NCI-H2196 treated with DMSO at 0.1 percent for 48 hours (cell line): ENCODE data around the gene TAS2R60.

Source experiments
- DNase-seq: peaks from one replicate; lab custom pipeline; 2025; ENCODE audit not compliant: unreplicated experiment; lab: John Stamatoyannopoulos, UW

Gene TAS2R60

DNA sequence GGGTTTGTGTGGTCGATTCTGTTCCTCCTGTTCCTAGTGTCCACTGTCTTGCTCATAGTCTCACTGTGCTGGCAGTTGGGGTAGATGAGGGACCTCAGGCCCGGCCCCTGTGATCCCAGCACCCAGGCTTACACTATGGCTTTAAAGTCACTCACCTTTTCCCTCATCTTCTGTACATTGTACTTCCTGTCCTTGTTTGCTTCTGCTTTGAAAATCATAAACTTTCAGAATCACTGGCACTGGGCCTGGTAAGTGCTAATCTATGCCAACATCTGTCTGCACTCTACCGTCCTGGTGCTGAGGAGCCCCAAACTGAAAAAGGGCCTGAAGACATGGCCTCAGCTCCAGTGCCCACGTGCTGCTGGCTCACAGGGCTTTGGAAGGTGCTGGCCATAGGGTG, 5.7 kb upstream of the TAS2R60 start:
- DNase-seq, result no peak

DNA sequence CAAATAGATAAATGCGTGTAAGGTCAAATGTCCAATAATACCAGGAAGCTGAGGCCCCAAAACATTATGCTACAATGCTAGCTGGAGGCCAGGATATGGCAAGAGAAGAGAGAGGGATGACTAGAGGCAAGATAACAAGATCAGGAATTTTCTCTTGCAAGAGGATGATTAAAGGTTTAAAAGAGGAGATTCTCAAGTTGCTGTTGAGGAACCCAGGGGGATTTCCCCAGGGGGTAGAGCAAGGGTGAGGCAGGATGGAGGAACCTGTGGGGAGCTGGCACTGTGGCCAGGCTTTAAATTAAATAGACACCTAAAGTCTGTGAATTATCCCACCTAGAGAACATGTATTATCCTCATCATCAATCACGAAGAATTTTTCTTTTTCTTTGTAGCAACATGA, 3.4 kb upstream of the TAS2R60 start:
- DNase-seq, result no peak

DNA sequence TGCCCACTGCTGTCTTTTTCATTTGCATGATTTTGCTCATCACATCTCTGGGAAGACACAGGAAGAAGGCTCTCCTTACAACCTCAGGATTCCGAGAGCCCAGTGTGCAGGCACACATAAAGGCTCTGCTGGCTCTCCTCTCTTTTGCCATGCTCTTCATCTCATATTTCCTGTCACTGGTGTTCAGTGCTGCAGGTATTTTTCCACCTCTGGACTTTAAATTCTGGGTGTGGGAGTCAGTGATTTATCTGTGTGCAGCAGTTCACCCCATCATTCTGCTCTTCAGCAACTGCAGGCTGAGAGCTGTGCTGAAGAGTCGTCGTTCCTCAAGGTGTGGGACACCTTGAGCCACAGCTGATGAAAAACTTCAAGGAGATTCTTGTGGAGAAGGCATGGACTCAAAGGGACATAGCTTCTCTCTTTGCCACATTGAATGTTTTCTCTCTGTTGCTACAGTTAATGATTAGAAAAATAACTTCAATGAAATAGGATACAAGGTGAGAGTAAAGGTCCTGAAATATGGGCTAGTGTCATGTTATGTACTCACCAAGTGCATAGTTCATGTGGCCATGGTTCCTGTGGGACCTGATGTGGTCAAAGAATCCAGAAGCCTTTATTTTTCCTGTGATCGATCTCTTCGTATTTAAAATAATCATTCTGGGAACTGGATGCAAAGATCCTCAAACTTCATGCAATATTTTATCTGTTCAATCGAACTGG, 970 bp downstream of the TAS2R60 start:
- no peak for DNase-seq

DNA sequence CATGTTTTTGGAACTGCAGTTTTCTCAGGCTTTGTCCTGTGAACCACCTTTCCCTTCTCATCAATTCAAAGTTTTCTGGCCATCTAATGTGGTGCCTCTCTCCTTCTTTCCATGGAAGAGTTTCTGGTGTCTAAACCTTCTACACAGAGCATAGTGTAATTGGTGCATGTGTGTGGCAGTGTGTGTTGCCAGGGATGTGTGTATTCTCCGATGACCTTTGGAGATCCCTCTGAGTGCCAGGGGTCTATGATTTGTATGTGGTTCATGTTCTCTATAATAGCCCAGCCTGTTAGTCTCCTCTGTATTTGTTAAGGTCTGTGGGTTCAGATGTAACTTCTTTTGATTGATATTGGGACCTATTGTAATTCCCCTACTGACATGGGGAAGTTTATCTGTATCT, 1.5 kb downstream of the TAS2R60 start:
- no peak for DNase-seq

DNA sequence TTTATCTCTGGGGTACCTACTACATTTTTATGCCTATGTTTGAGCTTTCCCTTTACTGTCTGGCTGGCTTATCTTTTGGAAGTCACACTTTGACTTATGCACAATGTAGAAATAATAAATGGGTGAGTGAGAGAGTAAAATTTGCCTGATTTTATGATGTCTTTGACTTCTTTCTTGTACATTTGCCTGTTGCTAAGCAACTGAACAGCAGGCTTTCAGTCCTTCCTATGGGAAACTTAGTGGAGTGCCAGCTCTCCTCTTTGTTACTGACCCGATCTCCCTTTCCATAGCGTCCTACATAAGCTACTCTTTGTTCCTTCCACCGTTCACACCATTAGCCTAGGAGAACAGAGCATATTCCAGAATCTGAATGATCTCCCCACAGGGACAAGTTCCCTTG, 4.2 kb downstream of the TAS2R60 start:
- DNase-seq, result no peak

DNA sequence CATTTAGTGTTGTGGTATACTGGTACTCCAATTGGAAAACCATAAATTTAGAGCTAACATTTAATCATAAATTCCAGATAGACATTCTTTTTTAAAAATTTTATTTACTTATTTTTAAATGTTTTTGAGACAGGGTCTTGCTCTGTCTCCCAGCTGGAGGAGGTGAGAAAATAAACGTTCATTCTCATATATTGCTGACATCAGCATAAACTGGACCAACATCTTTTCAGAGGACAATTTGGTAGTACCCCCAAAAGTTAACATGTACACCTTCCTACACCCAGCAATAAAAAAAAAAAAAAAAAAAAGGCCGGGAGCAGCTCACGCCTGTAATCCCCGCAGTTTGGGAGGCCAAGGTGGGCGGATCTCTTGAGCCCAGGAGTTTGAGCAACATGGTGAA, 5.2 kb downstream of the TAS2R60 start:
- DNase-seq, result no peak

DNA sequence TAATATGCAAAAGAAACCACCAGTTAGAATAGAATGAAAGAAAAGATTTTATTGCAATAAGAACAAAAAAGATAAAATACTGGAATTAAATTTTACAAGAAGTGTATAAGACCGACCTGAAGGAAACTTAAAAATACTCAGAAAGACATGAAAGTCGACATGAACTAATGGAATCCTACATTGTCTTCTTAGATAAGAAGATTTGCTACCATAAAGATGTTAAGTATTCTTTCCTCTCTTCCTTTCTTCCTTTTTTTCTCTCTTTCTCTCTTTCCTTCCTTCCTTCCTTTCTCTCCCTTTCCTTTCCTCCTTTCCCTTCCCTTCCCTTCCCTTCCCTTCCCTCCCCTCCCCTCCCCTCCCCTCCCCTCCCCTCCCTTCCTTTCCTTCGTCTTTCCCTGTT, 6.5 kb downstream of the TAS2R60 start:
- DNase-seq, result no peak

DNA sequence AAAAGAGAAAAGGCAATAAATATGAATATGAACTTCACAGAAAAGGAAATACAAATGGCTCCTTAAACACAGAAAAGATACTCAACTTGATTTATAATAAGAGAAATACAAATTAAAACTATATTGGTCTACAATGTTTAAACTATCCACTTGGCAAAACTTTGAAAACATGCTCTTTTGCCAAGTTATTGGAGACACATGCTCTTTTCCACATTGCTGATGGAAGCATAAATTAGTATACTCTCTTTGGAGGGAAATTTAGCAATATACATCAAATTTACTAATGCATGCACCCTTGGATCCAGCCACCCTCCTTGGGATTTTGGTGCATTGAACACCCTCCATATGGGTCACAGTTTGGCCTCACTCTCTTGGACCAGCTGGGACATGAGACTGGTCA, 7.9 kb downstream of the TAS2R60 start:
- DNase-seq, result no peak

DNA sequence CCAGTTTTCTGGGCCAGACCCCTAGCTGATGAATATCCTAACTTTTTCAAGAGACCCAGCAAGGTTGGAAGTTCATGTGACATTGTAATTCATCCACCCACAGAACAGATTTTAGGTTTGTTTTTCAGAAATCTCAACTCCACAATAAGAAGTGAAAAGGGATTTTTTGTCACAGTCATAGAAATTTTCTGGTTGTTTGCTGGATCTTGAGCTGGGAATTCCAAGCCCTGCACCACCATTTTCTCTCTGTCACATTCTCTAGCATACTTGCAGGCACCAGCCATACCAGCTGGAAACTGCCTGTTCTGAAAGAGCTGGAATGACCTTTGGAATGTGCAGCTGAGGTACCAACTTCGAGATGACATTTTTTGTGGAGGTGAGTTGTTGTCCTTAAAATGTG, 8.5 kb downstream of the TAS2R60 start:
- no peak for DNase-seq

DNA sequence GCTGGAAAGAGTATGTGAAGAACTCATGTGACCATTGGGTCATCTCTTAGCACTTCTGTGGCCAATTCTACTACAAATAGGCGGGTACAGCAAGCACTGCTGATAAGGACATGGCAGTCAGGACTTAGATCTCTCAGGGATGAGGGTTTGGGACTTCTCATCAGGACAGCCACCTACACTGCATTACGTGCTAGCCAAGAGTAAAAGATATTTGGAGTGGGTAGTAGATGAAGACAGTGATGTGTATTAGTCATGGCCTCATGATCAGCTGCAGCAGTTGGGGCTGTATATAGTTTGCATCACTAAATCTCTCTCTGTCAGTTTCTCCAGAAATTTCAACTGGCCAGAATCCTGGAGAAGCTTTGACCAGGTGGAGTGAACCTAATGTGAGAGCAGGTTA, 9.2 kb downstream of the TAS2R60 start:
- no peak for DNase-seq

DNA sequence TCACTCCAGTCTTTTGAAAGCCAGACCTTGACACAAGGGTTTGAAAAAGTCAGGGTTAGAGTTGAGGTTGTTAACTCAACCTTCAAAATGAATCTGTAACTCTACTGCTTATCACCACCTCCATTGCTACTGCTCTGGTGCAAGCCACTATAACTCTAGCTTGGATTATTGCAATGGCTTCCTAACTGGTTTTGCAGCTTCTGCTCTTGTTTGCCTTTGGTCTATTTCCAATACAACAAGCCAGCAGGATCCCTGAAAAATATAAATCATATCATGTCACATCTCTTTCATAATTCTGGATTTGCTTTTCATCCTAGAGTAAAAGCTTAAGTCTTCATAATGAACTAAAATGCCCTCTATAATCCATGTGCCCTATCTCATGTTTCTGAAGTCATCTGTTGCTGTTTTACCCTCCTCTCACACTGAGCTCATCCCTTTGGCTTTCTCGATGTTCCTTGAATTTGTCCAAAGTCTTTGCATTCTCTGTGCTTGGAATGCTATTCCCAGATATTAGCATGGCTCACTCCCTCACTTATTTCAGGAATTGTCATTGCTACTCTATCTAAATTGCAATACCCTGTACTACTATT, 10.9 kb downstream of the TAS2R60 start:
- DNase-seq, result no peak

DNA sequence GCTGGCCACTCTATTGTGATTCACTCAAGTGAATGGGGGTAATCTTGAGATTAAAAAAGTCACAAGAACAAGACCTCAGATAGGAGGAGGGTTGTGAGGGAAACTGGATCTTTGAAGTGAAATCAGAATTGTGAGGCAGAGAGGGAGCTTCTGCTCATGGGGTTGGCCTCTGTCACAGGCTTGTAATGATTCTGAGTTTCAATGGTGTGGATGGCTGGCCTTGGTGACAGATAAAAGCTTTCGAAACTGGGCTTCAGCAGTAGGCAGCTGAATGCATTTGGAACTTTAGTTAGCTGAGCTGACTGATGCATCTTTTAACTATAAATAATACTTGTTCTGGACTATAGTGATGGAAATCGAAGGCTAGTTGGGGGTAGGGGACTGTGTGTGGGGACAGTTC, 12.2 kb downstream of the TAS2R60 start:
- no peak for DNase-seq

DNA sequence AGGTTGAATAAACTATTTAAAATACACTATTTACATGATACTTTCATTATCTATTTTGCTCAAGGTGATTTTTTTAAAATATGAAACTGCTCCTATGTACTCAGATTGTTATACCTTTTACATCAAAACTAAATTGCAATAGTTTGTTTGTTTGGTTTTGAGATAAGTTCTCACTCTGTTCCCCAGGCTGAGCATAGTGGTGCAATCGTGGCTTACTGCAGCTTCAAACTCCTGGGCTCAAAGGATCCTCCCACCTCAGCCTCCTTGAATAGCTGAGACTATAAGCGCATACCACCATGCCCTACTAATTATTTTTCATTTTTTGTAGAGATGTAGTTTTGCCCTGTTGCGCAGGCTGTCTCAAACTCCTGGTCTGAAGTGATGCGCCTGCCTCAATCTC, 12.7 kb downstream of the TAS2R60 start:
- no peak for DNase-seq

DNA sequence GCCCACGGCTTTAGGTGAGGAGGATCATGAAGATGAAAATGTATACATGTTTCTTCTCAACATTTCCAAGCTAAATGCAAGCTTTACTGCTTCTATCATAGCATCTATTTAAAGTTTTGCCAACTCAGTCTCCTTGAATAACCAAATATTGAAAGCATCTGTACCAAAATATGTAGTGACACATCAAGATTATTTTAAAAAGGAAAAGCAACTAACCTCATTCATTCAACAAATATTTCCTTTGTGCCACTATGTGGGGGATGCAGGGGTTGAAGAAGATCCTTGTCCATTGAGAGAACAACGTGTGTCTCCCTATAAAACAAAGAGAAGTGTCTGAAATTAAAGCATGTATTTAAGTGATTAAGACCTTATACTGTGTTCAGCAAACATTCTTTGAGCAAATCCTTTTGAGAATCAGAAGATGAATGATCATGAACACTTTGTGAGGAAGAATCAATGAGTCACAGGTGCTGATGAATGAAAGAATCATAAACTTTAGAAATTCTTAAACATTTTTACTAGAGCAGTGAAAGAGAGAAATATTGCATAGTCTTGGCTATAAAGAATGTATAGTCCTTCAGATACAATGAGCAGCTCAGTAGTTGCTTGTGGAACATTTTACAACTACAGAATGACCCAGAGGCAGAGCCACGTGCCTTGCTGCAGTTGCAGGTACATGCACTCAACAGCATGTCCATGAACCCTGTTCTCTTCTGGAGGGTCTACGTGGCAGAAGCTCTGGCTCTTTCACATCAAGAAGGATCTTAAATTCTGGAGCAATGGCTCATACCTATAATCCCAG, 13.9 kb downstream of the TAS2R60 start:
- no peak for DNase-seq

DNA sequence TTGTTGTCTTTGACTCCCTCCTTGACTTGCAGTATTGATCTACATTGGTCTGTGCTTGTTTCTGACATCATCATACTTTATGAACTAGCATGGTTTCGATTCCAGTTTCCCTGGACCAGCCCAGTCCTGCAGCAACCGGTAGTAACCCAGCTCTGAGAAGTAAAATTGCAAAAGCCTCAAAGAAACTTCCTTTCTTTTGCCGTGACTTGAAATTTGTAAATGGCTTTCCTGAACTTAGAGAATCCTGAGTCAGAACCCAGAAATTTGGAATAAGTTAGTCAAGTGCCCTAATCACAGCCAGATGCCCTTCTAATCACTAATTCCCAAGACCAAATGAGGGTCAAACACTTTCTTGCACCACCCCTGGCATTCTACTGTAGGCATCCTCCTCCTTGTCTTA, 15.0 kb downstream of the TAS2R60 start:
- no peak for DNase-seq

DNA sequence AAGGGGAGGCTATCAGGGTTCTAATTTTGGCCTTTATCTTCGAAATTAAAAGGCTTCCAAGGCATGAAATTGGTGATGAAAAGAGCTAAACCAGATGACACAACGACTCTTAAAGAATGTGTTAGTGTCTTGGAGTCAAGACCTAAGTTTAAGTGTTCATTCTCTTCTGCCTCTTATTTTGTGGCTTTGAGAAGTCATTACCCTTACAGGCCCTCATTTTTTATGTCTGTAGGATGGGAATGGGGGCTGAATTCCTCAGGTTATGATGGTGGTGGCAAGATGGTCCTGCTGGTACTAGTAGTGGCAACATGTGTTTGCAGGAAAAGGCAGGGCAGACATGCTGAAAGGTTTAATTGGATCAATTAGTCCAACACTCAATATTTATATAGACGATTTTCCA, 15.4 kb downstream of the TAS2R60 start:
- no peak for DNase-seq

DNA sequence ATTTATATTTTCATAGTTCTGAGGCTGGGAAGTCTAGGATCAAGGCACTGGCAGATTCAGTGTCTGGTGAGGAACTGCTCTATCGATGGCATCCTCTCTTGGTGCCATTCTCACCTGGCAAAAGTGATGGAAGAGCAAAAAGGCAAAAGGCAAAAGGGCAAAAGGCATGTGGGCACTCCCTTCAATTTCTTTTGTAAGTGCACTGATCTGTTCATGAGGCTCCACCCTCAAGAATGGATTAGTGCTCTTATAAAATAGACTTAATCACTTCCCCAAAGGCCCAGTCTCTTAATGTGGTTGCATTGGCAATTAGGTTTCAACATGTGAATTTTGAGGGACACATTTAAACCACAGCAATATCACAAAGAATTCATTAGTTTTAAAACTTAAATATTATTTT, 16.1 kb downstream of the TAS2R60 start:
- no peak for DNase-seq

DNA sequence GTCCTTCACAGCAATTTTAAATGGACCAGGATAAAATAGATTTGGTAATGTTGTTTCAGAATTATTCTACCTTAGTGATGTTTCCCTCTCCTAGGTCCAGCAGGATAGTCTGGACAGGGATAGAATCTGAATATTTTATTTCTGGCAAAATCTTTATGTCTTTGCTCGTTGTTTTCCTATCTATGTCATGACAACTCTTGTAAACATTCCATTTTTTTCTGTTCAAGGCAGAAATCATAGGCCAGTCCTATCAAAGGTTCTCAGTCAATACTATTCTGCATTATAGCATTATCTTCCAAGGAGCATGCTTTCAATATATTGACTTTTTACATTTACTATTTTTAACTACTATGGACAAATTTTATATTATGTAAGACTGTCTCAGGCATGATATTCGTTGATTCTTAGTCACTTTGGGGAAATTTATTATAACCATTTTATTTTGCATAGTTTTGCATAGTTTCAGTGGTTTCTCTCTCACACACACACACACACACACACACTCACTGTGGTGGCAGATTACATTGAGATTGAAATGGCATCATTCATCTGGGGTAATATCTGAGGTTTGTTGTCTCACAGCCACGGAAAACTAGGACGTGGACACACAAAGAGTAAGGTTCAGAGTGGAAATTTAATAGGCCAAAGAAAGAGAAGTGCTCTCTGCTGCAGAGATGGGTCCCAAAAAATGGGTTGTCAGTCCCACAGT, 17.2 kb downstream of the TAS2R60 start:
- no peak for DNase-seq

DNA sequence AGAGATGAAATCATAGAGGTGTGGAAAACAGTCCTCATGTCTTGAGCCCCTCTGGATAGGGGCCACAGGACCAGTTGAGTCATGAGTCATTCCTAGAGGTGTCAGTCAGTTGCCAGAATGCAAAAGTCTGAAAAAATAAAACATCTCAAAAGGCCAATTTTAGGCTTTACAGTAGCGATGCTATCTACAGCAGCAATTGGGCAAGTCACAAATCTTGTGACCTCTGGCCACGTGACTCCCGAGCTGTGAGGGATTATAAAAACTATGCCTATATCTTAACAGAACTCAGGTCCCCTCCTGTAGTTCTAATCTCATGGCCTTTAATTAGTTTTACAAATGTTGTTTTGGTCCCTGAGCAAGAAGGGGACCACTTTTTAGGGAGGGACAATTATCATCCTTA, 18.8 kb downstream of the TAS2R60 start:
- no peak for DNase-seq

DNA sequence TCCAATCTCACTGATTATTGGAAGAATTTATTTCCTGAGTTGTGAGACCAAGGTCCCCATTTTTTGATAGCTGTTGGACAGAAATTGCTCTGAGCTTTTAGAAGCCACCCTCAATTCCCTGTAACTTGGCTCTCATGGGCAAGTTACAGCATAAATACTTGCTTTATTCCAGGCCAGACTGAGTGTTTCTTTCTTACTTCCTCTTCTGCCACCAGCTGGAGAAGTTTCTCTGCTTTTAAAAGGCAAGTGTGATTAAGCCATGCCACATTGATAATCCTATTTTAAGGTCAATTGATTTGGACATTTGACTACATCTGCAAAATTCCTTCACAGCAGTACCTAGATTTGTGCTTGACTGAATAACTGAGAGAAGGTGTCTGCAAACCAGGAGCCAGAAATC, 20.3 kb downstream of the TAS2R60 start:
- no peak for DNase-seq

DNA sequence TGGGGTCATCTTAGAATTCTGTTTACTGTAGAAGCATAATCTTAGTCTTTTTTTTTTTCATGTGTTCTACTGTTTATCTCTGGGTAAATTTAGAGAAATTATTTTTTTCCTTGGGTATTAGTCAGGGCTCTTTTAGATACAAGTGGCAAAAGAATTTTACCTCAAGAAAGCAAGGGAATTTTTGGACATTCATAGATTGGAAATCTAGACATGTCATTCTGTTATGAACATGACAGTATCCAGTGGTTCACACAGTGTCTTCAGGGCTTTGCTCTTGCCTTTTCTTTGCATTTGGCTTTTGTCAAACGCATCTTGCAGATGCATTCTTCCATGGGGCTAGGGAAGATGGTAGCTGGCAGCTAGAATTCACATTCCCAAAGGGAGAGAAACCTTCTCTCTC, 20.7 kb downstream of the TAS2R60 start:
- no peak for DNase-seq

DNA sequence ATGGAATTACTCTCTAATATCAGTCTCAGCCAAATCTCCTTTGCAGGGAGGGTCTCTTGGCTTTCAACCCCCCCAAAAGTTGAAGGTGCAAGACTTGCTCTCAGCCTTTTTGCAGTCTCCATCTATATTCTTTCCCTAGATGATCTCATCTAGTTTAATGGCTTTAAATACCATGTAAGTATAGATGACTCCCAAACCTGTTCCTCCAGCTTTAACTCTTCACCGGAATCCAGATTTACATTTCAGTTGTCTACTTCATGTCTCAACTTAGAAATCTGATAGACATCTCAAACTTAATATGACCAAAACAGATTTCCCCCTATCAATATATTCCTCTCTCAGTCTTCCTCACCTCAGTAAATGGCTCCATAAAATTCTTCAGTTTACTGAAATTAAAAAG, 24.5 kb downstream of the TAS2R60 start:
- DNase-seq, result no peak
